AG08396 (cell line): Measurements from ENCODE around the gene ZNF586.
"Not testable (repeated sequence)": the region's sequence is repeated elsewhere in the genome, so short reads cannot be mapped to it uniquely, and the experiment has no call there.

ENCODE experiments used
- DNase-seq: peaks from one replicate; pipeline ENCODE4 v3.0.0; 2012; ENCODE audit warnings: low spot score, mixed read lengths

Gene ZNF586

DNA sequence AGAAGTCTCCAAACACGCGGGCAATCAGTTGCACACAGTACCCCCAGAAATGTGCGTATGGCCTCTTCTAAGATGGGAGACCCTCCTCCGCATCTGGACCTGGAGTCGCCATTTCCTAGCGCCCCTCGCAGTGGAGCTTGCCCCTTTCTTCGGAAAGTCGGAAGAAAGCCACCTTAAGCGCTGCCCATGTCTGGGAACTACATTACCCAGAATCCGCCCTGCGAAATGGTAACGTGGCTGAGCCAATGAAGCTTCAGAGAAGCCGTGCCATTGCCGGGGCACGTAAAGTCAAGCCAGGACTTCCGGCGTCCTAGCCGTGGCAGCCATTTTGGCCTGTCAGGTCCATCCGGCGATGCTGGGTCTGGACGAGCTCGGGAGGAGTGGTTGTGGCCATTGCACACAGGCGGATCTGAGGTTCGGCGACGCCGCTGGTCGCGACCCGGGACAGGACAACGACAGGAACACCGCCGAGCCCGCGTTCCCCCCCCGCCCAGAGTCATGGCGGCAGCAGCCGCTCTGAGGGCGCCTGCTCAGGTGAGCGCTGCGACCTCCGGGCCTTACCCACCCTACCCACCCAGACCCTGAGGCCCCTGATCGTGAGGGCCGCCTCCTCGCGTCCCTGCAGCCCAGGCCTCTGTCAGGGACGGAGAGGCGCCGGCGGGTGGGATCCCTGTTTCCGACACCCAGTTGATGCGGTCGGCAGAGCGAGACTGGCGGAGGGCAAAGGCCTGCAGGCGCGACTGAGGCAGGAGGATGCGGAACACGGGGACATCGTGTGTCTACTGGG, at the start of gene ZNF586:
ZNF586 (plus strand) TSS at position 332 of the 787 bp plus-strand sequence; CDS start at position 499, 167 bp downstream.
- DNase-seq: peak; percentile 93

DNA sequence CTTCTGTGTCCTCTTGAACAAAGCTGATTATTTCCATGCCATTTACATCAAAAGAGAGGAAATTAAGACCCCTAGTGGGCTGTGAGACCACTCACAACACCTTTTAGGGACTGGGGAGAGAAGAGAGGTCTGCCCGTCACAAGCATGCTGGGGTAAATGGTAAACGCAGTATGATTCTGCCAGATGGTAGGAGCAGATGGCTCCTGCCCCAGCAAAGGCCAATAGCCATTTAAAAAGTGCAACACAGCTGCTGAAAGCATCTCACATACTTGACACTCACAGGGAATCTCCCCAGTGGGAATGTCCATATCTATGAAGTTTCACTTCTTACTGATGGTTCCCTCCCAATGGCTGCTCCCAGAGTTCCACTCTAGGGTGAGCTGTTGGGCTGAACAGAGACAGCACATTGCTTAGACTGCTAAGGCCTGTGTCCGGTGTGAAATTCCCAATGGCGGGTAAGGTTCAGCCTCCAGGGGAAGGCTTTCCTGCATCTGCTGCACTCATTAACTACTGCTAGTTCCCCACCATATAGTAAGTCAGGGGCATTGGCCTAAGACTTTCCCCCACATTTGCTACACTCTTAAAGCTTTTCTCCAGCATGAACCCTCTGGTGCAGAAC, 49.5 kb upstream of the ZNF586 start:
- DNase-seq: no peak

DNA sequence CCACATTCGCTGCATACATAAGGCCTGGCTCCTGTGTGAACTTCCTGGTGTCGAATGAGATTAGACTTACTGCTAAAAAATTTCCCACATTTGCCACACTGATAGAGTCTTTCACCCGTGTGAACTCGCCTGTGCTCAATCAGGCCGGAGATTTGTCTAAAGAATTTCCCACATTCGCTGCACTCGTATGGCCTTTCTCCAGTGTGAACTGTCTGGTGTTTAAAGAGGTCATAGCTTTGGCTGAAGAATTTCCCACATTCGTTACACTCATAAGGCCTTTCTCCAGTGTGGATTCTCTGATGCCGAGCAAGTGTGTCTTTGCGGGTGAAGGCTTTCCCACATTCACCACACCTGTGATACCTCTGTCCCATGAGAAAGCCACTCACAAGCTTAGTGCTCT, 48.6 kb upstream of the ZNF586 start:
- no peak for DNase-seq

DNA sequence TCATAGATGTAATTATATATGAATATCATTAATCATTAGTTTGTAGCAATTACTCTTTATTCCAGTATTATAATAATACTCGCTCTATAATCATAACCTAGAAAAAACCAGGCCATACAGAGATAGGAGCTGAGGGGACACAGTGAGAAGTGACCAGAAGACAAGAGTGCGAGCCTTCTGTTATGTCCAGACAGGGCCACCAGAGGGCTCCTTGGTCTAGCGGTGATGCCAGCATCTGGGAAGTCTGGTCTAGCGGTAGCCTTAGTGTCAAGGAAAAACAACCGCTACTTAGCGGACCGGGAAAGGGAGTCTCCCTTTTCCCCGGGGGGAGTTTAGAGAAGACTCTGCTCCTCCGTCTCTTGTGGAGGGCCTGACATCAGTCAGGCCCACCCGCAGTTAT, 31.2 kb upstream of the ZNF586 start:
- DNase-seq: not testable (repeated sequence)

DNA sequence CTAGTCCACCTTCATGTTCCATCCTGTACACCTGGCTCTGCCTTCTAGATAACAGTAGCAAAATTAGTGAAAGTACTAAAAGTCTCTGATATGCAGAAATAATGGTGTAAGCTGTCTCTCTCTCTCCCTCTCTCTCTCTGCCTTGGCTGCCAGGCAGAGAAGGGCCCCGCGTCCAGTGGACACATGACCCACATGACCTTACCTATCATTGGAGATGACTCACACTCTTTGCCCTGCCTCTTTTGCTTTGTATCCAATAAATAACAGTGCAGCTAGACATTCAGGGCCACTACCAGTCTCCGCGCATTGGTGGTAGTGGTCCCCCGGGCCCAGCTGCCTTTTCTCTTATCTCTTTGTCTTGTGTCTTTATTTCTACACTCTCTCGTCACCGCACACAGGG, 30.7 kb upstream of the ZNF586 start:
- DNase-seq: not testable (repeated sequence)

DNA sequence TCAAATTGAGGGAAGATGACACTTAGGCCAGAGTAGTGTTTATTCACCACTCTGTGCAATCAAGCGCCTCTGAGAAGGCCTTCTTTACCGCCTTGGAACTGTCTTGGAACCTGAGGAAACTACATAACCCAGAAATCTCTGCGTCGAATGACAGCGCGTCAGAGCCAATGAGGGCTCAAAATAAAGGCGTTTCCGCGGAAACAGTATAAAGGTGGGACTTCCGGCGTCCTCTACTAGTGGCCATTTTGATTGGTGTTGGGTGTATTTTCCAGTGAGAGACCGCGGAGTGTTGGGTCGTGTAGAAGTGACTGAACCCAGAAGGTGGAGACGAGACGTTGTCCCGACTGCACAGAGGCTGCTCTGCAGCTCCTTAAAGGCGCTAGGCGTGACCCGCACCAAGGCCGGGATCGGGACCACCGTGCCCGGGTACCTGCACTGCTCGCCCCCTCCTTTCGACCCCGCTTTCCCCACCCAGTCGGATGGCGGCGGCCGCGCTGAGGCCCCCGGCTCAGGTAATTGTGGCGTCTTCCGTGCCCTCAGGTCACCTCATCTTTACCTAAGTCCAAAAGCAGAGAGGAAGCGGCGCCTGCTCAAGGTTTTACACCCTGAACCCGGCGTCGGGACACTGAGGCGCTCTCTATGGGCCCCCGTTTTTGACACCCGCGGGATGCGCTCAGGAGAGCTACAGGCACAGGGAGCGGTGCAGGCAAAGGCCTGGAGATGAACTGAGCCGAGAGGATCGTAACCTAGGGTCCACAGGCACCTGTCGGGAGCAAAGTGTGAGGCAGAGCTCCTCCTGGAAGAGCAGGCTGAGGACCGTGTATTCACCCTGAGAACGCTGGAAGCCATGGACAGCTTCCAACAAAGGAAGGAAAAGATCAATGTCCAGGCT, 22.6 kb upstream of the ZNF586 start, which contains the start of gene ZNF776:
ZNF776 (plus strand) TSS at position 236 of the 892 bp plus-strand sequence; CDS start at position 480, 244 bp downstream.
- peak; percentile 93 for DNase-seq

DNA sequence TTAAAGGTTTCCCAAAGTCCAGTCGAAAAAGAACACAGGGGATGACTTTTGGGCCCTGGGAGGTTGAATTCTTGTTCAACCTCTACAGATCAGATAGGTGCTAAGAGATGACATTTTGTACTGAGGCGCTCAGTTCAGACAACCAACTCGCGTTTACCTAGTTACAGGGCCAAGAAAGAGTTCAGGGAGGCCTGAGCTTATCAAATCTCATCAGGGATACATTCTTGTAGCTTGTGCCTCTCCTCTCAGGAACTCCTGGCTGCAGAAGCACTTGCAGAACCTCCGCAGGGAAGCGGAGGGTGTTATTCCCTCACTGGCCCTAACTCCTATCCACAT, 22.0 kb upstream of the ZNF586 start:
- DNase-seq: no peak

DNA sequence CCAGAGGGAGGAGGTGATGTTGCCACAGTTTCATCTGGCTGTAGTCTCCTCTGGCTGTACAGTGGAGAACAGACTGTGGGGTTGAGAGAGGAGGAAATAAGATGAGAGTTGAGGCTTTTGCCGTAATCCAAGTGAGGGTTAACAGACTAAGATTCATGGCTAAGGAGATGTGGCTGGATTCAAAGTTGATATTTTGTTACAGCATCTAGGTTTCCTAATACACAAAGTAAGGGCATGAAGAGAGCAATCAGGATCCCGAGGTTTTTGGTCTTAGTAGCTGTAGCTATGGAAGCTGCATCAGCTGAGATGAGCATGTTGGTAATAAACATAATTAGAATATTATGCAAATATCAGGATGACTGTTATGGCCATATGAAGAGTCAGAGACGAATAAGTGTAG, 21.4 kb upstream of the ZNF586 start:
- DNase-seq: no peak

DNA sequence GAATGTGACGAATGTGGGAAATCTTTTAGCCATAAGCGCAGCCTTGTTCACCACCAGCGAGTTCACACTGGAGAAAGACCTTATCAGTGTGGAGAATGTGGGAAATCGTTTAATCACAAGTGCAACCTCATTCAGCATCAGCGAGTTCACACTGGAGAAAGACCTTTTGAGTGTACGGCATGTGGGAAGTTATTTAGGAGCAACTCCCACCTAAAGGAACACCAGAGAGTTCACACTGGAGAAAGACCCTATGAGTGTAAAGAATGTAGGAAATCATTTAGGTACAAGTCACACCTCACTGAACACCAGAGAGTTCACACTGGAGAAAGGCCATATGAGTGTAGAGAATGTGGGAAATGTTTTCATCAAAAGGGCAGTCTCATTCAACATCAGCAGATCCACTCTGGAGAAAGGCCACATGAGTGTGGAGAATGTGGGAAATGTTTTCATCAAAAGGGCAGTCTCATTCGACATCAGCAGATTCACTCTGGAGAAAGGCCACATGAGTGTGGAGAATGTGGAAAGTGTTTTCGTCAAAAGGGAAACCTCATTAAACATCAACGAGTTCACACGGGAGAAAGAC, 15.3 kb upstream of the ZNF586 start:
- DNase-seq: no peak

DNA sequence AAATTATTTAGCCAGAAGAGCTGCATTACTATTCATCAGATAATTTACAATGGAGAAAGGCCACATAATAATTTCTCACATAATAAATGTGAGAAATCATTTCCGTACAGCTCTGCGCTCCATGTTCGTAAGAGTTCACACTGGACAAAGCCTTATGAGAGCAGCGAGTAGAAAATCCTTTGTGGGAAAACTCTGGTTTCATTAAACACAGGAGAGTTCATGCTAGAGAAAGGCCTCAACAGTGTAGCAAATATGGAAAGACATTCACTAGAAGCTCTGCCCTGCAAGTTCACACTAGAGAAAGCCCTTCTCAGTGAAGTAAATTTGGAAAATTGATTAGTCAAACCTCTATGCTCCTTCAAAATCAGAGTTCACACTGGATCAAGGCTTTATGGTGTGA, 14.4 kb upstream of the ZNF586 start:
- DNase-seq: no peak

DNA sequence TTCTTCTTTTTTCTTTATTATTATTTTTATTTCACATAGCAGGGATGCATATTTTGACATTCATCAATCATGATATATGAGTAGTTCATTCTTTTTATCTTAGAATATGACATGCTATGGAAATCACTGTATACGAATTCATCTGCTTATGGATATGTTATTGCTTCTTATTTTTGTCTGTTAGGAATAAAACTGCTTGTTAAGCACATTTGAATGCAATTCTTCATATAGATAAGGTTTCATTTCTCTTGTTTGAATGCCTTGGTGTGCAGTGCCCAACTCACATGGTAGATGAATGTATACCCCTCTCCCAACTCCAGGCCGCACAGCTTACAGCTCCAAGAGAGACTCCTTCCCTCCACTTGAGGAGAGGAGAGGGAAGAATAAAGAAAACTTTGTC, 11.5 kb upstream of the ZNF586 start:
- DNase-seq: no peak

DNA sequence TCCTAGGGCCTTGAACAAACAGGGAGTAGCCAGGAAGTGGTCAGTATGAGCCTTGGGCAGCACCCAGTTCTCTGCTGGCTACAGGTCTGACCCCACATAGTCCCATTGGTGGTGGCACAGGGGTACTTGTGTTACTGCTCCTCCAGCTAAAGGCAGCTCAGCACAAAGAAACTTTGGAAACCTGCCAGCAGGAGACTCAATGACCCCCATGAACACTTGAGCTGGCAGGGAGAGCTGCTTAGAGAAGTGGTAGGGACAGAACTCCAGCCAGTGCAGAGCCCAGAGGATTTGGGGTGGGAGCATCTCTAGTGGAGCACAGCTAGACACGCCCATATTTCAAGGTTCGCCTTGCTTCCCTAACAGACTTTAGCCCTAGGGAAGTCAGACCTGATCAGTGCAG, 10.4 kb upstream of the ZNF586 start:
- DNase-seq: no peak

DNA sequence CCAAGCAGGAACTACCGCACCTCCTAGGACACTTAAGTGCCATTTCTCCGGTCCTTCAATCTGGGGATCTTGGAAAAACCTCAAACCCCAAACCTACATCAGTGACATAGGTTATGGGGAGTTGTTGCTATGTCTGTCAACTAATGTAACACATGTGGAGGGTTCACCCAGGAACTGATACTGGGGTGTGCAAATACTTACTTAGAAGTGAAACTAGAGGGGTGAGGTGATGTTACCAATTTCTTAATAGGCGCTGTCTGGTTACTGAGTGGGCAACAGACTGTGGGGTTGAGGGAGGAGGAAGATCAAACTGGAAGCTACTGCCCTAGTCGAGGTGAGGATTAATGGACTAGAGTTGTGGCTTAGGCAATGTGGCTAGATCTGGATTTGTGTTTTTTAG, 1.9 kb downstream of the ZNF586 start:
- no peak for DNase-seq

DNA sequence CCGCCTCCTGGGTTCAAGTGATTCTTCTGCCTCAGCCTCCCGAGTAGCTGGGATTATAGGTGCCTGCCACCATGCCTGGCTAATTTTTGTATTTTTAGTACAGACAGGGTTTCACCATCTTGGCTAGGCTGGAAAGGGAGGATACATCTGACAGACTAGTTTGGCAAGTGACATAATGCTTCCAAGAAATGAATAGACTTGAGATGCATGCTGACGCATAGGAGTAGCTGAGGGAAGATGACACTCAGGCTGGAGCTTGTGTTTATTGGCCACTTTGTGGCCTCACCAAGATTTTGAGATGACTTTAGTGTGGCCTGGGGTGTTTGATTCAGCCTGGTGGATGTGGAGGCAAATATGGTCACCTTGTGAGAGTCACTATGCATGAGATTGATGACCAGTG, 4.0 kb downstream of the ZNF586 start:
- no peak for DNase-seq

DNA sequence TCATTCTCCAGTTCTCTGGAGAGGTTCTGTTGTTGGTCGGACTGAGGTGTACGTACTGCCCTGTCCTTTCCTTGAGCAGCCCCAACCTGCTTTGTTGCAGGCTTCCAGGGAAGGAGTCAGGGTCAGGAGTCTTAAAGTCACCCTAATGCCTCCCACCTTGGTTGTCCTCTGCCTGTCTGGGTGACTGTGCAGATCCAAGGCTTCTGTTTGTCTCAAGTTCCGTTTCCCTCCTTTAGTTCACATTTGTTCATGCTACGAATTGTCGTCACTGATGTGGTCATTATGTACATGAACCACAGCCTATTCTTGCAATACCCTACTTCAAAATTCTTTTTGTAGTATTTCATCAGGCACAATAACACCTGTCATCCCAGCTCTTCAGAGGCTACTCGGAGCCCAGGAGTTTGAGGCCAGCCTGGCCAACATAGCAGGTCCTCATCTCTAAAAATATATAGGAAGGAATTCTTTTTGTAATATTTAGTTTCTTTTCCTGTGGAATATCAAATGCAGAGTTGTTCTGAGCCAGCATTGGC, 7.4 kb downstream of the ZNF586 start:
- DNase-seq: no peak

DNA sequence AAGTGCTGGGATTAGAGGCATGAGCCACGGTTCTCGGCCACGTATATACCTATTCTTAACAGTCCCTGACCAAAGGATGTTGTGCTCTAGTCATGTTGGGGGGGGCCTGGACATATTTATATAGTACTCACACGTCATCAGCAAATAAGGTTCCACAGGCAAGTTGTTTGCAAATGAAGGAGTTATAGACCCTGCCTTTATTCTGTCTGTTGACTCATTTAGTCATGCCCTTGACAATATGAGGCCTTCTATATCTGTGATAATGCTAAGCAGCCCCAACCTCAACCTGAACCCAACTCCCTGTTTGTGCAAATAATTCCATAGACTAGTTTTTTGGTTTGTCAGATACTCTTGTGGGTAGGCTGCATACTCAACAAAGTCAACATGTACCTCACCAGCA, 8.9 kb downstream of the ZNF586 start:
- DNase-seq: no peak

DNA sequence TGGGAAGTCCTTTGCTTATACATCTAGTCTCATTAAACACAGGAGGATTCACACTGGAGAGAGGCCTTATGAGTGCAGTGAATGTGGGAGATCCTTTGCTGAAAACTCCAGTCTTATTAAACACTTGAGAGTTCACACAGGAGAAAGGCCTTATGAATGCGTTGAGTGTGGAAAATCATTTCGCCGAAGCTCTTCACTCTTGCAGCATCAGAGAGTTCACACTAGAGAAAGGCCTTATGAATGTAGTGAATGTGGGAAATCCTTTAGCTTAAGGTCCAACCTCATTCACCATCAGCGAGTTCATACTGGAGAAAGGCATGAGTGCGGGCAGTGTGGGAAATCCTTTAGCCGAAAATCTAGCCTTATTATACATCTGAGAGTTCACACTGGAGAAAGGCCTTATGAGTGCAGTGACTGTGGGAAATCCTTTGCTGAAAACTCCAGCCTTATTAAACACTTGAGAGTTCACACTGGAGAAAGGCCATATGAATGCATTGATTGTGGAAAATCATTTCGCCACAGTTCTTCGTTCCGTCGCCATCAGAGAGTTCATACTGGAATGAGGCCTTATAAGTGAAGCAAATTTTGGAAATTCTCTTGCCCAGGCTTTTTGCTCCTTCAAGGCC, 9.9 kb downstream of the ZNF586 start:
- no peak for DNase-seq

DNA sequence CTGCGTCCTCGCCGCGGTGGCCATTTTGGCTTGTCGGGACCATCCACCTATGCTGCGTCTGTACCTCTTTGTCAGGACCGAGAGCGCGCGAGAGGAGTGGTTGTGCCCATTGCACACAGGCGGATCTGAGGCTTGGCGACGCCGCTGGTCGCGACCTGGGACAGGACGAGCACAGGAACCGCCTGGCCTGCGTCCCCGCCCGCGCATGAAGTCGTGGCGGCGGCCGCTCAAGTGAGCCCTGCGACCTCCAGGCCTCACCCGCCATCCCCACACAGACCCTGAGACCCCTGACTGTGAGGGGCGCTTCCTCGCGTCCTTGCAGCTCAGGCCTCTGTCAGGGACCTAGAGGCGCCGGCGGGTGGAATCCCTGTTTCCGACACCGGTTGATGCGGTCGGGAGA, 16.8 kb downstream of the ZNF586 start:
- no peak for DNase-seq

DNA sequence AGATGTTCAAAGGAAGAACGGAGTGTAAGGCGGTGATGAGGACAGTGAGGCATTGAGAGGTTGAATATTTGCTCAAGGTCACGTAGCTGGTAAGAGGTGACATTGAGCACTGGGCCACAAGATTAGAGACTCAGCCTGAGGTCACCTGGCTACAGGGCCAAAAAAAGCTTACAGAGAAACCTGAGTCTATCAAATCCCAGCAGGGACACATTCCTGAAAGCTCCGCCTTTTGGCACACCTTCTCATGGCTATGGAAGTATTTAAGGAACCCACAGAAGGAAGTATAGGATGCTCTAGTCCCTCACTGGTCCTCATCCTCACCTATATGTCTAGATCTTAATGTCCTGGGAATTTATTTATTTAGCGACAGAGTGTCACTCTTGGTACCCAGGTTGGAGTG, 17.4 kb downstream of the ZNF586 start:
- DNase-seq: no peak

DNA sequence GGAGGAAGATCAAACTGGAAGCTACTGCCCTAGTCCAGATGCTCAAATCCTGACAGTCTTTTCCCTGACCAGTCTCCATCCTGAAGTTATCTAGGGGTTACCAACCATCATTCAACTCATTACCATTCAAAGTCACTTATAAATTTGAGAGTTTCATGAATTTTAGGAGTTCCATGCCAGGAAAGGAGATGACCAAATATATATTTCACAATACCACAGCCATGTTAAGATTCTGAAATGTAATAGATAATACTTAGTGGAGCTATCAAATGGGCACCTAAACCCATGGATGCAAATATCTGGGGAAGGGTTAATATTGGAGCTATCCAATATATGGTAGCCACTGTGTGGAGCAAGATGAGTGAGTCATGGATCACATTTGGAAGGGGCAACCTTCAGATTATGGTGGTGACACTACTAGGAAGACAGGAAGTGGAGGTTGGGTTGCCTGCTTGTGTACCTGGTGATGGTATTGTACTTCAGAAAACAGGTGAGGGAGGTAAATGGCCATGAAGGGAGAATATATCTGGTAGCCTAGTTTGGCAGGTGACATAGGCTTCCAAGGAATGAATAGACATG, 18.7 kb downstream of the ZNF586 start:
- DNase-seq: no peak

DNA sequence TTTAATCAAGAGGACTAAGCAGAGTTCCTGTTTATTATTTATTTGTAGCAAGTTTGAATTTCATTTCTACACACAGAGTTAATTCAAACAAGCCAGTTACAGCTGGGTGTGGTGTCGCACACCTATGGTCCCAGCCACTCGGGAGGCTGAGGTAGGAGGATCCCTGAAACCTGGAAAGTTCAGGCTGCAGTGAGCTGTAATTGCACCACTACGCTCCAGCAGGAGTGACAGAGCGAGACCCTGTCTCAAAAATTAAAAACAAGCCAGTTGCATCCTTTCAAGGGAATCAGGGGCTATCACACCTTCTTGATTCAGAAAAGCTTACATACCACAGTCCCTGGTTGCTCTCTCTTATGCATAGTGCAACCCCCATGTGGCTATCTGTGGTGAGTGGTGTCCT, 19.8 kb downstream of the ZNF586 start:
- DNase-seq: no peak
